IMR-90 (cell line): ENCODE data around the gene ZMYM2. TPM values are rescaled to one million over a fixed set of nuclear protein-coding genes. Genes with fewer than 3 reads are reported as not detected.

Source experiments
- ATAC-seq: fragments of 200-7000 bp; cut with Tn5 transposase; 2 replicates; pipeline ENCODE4 v1.9.1; 2020; ENCODE audit warnings: low read depth, mild to moderate bottlenecking, moderate library complexity
- BruUV-seq: library from RNA; stranded (reverse); fragments of 400-500 nt; replicated peaks from 2 replicates; lab custom pipeline; 2021; lab: Mats Ljungman, UMichigan
- CTCF ChIA-PET: fragments of 300-600 bp; formaldehyde crosslinking; extraction: SDS; loops from one replicate; lab custom pipeline; 2021; ENCODE audit warnings: antibody characterized with exemption; lab: Yijun Ruan, JAX
- POLR2A ChIA-PET: fragments of 300-600 bp; sonication (Branson Sonifier 250); formaldehyde crosslinking; loops from one replicate; lab custom pipeline; 2022; ENCODE audit warnings: antibody characterized with exemption; ENCODE audit not compliant: unreplicated experiment; lab: Charles Lee
- DNase-seq: peaks from one replicate; pipeline ENCODE4 v3.0.0; 2013
- H2AFZ ChIP-seq: replicated peaks from 2 replicates; pipeline ENCODE3; 2013; ENCODE audit warnings: low read length, mild to moderate bottlenecking; ENCODE audit not compliant: poor library complexity
- H2AK5ac ChIP-seq: 2 replicates; pipeline ENCODE4 v1.6.1; 2013; ENCODE audit warnings: low read depth, low read length, inconsistent platforms
- H2AK9ac ChIP-seq: replicated peaks from 2 replicates; pipeline ENCODE3; 2013; ENCODE audit warnings: mild to moderate bottlenecking, low read depth, low read length, moderate library complexity; ENCODE audit not compliant: poor library complexity
- H2BK120ac ChIP-seq: 2 replicates; pipeline ENCODE4 v1.6.1; 2013; ENCODE audit warnings: low read depth, low read length, inconsistent platforms
- H2BK15ac ChIP-seq: 3 replicates; pipeline ENCODE4 v1.6.1; 2013; ENCODE audit warnings: low read depth, low read length, inconsistent platforms
- H2BK20ac ChIP-seq: 2 replicates; pipeline ENCODE4 v1.6.1; 2013; ENCODE audit warnings: low read depth, mild to moderate bottlenecking, inconsistent platforms, low read length, moderate library complexity
- H2BK5ac ChIP-seq: 2 replicates; pipeline ENCODE4 v1.6.1; 2013; ENCODE audit warnings: mild to moderate bottlenecking, low read depth, low read length, inconsistent platforms; ENCODE audit not compliant: poor library complexity, severe bottlenecking
- H3K14ac ChIP-seq: replicated peaks from 2 replicates; pipeline ENCODE4 v1.6.1; 2013; ENCODE audit warnings: low read depth, low read length, inconsistent platforms
- H3K18ac ChIP-seq: 2 replicates; pipeline ENCODE4 v1.6.1; 2013; ENCODE audit warnings: low read depth, low read length, control low read depth
- H3K23ac ChIP-seq: 2 replicates; pipeline ENCODE4 v1.6.1; 2013; ENCODE audit warnings: low read depth, low read length, inconsistent platforms
- H3K27ac ChIP-seq: 2 replicates; pipeline ENCODE4 v1.5.1; 2013; ENCODE audit warnings: mild to moderate bottlenecking, control low read depth, low read length; ENCODE audit not compliant: insufficient read depth
- H3K27me3 ChIP-seq: 2 replicates; pipeline ENCODE4 v1.6.1; 2013; ENCODE audit warnings: low read length; ENCODE audit not compliant: control insufficient read depth, insufficient read depth
- H3K36me3 ChIP-seq: 2 replicates; pipeline ENCODE4 v1.6.1; 2013; ENCODE audit warnings: low read length, mixed read lengths; ENCODE audit not compliant: control insufficient read depth, insufficient read depth
- H3K4ac ChIP-seq: 2 replicates; pipeline ENCODE4 v1.6.1; 2013; ENCODE audit warnings: low read depth, low read length, inconsistent platforms
- H3K4me1 ChIP-seq: 2 replicates; pipeline ENCODE4 v1.6.1; 2013; ENCODE audit warnings: low read length, mixed read lengths; ENCODE audit not compliant: control insufficient read depth, insufficient read depth
- H3K4me2 ChIP-seq: 2 replicates; pipeline ENCODE4 v1.6.1; 2013; ENCODE audit warnings: low read depth, mild to moderate bottlenecking, control low read depth, low read length, moderate library complexity
- H3K4me3 ChIP-seq: 2 replicates; pipeline ENCODE4 v1.5.1; 2013; ENCODE audit warnings: low read depth, mild to moderate bottlenecking, control low read depth, low read length, moderate library complexity; ENCODE audit not compliant: insufficient read depth
- H3K56ac ChIP-seq: 2 replicates; pipeline ENCODE4 v1.6.1; 2013; ENCODE audit warnings: low read length, inconsistent platforms; ENCODE audit not compliant: insufficient read depth; ENCODE audit errors: extremely low read depth
- H3K79me1 ChIP-seq, 2 experiments: 2 replicates each; pipeline ENCODE4 v1.6.1; 2013; ENCODE audit warnings: low read length in 2 of 2, inconsistent platforms in 1 of 2, low read depth in 1 of 2
- H3K9ac ChIP-seq: 2 replicates; pipeline ENCODE4 v1.6.1; 2013; ENCODE audit warnings: low read depth, low read length, control low read depth
- H3K9me1 ChIP-seq: 2 replicates; pipeline ENCODE4 v1.6.1; 2013; ENCODE audit warnings: low read length, inconsistent platforms; ENCODE audit not compliant: insufficient read depth
- H3K9me3 ChIP-seq: 2 replicates; pipeline ENCODE4 v1.6.1; 2013; ENCODE audit warnings: low read length; ENCODE audit not compliant: control insufficient read depth, insufficient read depth
- H4K20me1 ChIP-seq: 2 replicates; pipeline ENCODE4 v1.6.1; 2013; ENCODE audit warnings: low read length, inconsistent platforms; ENCODE audit not compliant: insufficient read depth
- H4K5ac ChIP-seq: 2 replicates; pipeline ENCODE4 v1.6.1; 2013; ENCODE audit warnings: mild to moderate bottlenecking, low read depth, low read length, control low read depth
- H4K8ac ChIP-seq, 2 experiments: 2 replicates each; pipeline ENCODE4 v1.6.1; 2013; ENCODE audit warnings: low read depth in 2 of 2, low read length in 2 of 2, control low read depth in 1 of 2, inconsistent platforms in 1 of 2
- H4K91ac ChIP-seq: 2 replicates; pipeline ENCODE4 v1.6.1; 2013; ENCODE audit warnings: low read depth, low read length, inconsistent platforms; ENCODE audit not compliant: insufficient read depth
- BHLHE40 ChIP-seq: fragments of 150-350 bp; IDR thresholded peaks from 2 replicates; pipeline ENCODE4 v1.6.1; 2016; ENCODE audit warnings: mild to moderate bottlenecking, low read depth, low read length
- CEBPB ChIP-seq: IDR thresholded peaks from 2 replicates; pipeline ENCODE4 v1.6.1; 2012; ENCODE audit warnings: low read depth, low read length, improper control_type of control experiment
- FOS ChIP-seq: fragments of 150-350 bp; IDR thresholded peaks from 2 replicates; pipeline ENCODE4 v1.6.1; 2016; ENCODE audit warnings: low read depth, low read length
- MAFK ChIP-seq: IDR thresholded peaks from 2 replicates; pipeline ENCODE4 v1.6.1; 2012; ENCODE audit warnings: low read depth, low read length, improper control_type of control experiment
- MAZ ChIP-seq: IDR thresholded peaks from 2 replicates; pipeline ENCODE4 v1.6.1; 2012; ENCODE audit warnings: low read depth, mild to moderate bottlenecking, low read length, improper control_type of control experiment, moderate library complexity, borderline replicate concordance
- NFE2L2 ChIP-seq: fragments of 150-350 bp; IDR thresholded peaks from 2 replicates; pipeline ENCODE4 v1.6.1; 2016; ENCODE audit warnings: low read depth, mild to moderate bottlenecking, low read length
- RAD21 ChIP-seq: IDR thresholded peaks from 2 replicates; pipeline ENCODE4 v1.6.1; 2012; ENCODE audit warnings: low read length, improper control_type of control experiment
- RCOR1 ChIP-seq: IDR thresholded peaks from 2 replicates; pipeline ENCODE4 v1.6.1; 2012; ENCODE audit warnings: mild to moderate bottlenecking, low read length, improper control_type of control experiment; ENCODE audit not compliant: insufficient replicate concordance
- RFX5 ChIP-seq: IDR thresholded peaks from 2 replicates; pipeline ENCODE4 v1.8.0; 2012; ENCODE audit warnings: low read depth, mild to moderate bottlenecking, low read length, moderate library complexity
- SMC3 ChIP-seq: fragments of 150-350 bp; IDR thresholded peaks from 2 replicates; pipeline ENCODE4 v1.6.1; 2016; ENCODE audit warnings: low read depth, mild to moderate bottlenecking, antibody characterized with exemption, low read length, moderate library complexity
- WGBS, 2 experiments: methylation state at CpG; one replicate each; pipeline versions ENCODE4 v1.1.5 to v1.1.7; 2013; ENCODE audit warnings: missing lambda C conversion rate in 2 of 2; ENCODE audit not compliant: insufficient read length in 1 of 2; ENCODE audit errors: extremely low coverage in 2 of 2; 5-methylcytosine and 5-hydroxymethylcytosine counted together
- dilution Hi-C: fragments of 300-500 bp; cut with HindIII; formaldehyde crosslinking; loops from one replicate; pipeline ENCODE4 v1.14.3; 2018; ENCODE audit warnings: low sequenced_read_pairs; ENCODE audit not compliant: unreplicated experiment
- in situ Hi-C: fragments of 300-500 bp; cut with MboI; formaldehyde crosslinking; loops from 3 replicates; pipeline ENCODE4 v1.14.3; 2019; ENCODE audit warnings: low sequenced_read_pairs, inconsistent platforms, mixed read lengths
- intact Hi-C: fragments of 100-400 bp; cut with micrococcal nuclease; formaldehyde crosslinking; loops from 2 replicates; pipeline ENCODE4 v1.10.0; 2022
- polyA plus RNA-seq, 3 experiments: library from polyadenylated mRNA; depleted of rRNA; stranded (reverse); fragments of >200 nt; gene quantifications; 2 replicates each; pipeline ENCODE4 v1.2.3, GENCODE V29; 2012; ENCODE audit warnings: low replicate concordance in 1 of 3
- total RNA-seq: library from RNA; depleted of rRNA; stranded (reverse); fragments of >200 nt; gene quantifications from 2 replicates; pipeline ENCODE4 v1.2.3, GENCODE V29; 2012
- TF ChIP-seq, protein P1 (sequence below): conservative IDR thresholded peaks from 2 replicates; pipeline ENCODE4 v1.5.1; 2012; ENCODE audit warnings: mild to moderate bottlenecking, low read depth, low read length, improper control_type of control experiment
- TF ChIP-seq, protein P2 (sequence below): fragments of 150-350 bp; IDR thresholded peaks from 2 replicates; pipeline ENCODE4 v1.6.1; 2017; ENCODE audit warnings: mild to moderate bottlenecking, antibody characterized with exemption, low read length, low read depth
- TF ChIP-seq, protein P3 (sequence below): fragments of 150-350 bp; IDR thresholded peaks from 2 replicates; pipeline ENCODE4 v1.6.1; 2016; ENCODE audit warnings: low read depth, mild to moderate bottlenecking, low read length, moderate library complexity, borderline replicate concordance

ZMYM2 gene
- total and polyA plus RNA-seq, 2 of the 4 experiments (the other 2 are of a cell fraction) = 15.7 to 51.1 TPM

DNA sequence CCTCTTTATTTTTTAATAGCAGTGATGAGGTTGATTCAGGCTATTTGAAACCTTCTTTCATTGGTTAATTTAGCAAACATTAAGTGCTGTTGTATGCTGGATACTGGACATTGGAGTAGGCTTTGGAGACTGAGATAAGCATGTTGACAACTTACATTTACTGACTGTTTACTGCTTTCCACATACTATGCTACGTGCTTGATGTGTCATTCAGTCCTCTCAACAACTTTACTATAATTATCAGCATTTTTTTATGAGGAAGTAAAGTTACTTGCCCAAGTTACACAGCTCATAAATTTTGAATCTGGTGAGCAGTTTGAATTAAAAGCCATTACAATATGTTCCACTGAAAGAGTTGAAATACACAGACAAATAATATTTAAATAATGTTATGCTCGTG lies 118.6 kb downstream of the ZMYM2 start:
- H3K18ac ChIP-seq = no peak overlapping the region
- H2BK15ac ChIP-seq = no peak overlapping the region
- in situ Hi-C loops (no loop called here), intact Hi-C loops (no loop called here), dilution Hi-C loops (no loop called here)
- no peak overlapping the region for H3K56ac ChIP-seq
- POLR2A ChIA-PET = no interaction called here
- H4K5ac ChIP-seq = no peak overlapping the region
- H3K79me1 ChIP-seq = peaks cover 0 to 9% of the 10 kb centered on the region in 2 experiments; a peak in 2 of 4 replicates
- H2AK5ac ChIP-seq = no peak overlapping the region
- BruUV-seq = no TSS peak
- H3K23ac ChIP-seq = no peak overlapping the region
- no peak overlapping the region for H2BK20ac ChIP-seq
- no CpG with 5 or more reads among the region's 2 CpGs for WGBS, 2 experiments
- no peaks in the 10 kb centered on the region; the same call in 1 of the 2 replicates for H3K4me1 ChIP-seq
- no peak overlapping the region for H3K9ac ChIP-seq
- H2BK5ac ChIP-seq = no peak overlapping the region
- TF ChIP-seq, protein P1, sequence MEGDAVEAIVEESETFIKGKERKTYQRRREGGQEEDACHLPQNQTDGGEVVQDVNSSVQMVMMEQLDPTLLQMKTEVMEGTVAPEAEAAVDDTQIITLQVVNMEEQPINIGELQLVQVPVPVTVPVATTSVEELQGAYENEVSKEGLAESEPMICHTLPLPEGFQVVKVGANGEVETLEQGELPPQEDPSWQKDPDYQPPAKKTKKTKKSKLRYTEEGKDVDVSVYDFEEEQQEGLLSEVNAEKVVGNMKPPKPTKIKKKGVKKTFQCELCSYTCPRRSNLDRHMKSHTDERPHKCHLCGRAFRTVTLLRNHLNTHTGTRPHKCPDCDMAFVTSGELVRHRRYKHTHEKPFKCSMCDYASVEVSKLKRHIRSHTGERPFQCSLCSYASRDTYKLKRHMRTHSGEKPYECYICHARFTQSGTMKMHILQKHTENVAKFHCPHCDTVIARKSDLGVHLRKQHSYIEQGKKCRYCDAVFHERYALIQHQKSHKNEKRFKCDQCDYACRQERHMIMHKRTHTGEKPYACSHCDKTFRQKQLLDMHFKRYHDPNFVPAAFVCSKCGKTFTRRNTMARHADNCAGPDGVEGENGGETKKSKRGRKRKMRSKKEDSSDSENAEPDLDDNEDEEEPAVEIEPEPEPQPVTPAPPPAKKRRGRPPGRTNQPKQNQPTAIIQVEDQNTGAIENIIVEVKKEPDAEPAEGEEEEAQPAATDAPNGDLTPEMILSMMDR = no peak
- TF ChIP-seq CEBPB (no peak), MAZ (no peak), BHLHE40 (no peak), FOS (no peak), RAD21 (no peak), MAFK (no peak), NFE2L2 (no peak), RCOR1 (no peak), SMC3 (no peak), RFX5 (no peak)
- TF ChIP-seq, protein P2, sequence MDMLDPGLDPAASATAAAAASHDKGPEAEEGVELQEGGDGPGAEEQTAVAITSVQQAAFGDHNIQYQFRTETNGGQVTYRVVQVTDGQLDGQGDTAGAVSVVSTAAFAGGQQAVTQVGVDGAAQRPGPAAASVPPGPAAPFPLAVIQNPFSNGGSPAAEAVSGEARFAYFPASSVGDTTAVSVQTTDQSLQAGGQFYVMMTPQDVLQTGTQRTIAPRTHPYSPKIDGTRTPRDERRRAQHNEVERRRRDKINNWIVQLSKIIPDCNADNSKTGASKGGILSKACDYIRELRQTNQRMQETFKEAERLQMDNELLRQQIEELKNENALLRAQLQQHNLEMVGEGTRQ = no peak
- TF ChIP-seq, protein P3, sequence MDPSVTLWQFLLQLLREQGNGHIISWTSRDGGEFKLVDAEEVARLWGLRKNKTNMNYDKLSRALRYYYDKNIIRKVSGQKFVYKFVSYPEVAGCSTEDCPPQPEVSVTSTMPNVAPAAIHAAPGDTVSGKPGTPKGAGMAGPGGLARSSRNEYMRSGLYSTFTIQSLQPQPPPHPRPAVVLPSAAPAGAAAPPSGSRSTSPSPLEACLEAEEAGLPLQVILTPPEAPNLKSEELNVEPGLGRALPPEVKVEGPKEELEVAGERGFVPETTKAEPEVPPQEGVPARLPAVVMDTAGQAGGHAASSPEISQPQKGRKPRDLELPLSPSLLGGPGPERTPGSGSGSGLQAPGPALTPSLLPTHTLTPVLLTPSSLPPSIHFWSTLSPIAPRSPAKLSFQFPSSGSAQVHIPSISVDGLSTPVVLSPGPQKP = no peak
- no peak overlapping the region for H3K27ac ChIP-seq
- H3K36me3 ChIP-seq = peaks cover 12% of the 10 kb centered on the region
- H3K14ac ChIP-seq = no peak overlapping the region
- CTCF ChIA-PET = no interaction called here
- no peak overlapping the region for H2AFZ ChIP-seq
- H3K27me3 ChIP-seq = no peaks in the 10 kb centered on the region
- H3K4me2 ChIP-seq = no peak overlapping the region
- H4K8ac ChIP-seq = no peak overlapping the region
- no peaks in the 10 kb centered on the region for H3K9me3 ChIP-seq
- no peak for DNase-seq
- no peaks in the 10 kb centered on the region for H4K20me1 ChIP-seq
- H2AK9ac ChIP-seq = no peak overlapping the region
- H2BK120ac ChIP-seq = no peak overlapping the region
- no peak overlapping the region for H3K4ac ChIP-seq
- H3K9me1 ChIP-seq = peaks cover 7% of the 10 kb centered on the region; the same call in 1 of the 2 replicates
- no peak for ATAC-seq
- H4K91ac ChIP-seq = no peak overlapping the region
- H3K4me3 ChIP-seq = no peak overlapping the region
